Measurements from ENCODE around the gene FOXF2.
"Not testable (repeated sequence)": the region's sequence is repeated elsewhere in the genome, so short reads cannot be mapped to it uniquely, and the experiment has no call there.

The FOXF2 gene

DNA sequence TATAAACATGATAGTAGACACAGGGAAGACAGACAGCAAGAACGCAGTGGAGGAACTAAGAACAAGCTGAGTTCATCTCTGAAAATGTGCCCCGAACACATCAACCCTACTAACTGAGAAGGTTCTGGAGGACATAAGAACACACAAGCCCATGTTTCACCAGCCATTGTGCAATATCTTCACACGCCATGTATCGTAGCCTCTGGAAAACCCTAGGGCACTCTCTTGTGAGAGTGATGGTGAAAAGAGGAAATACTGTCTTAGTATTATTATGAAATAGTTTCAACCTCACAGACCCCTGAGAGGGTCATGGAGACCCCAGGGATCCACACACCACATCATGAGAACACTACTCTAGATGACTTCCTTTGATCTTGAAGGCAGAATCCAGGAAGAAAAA lies 26.1 kb upstream of the FOXF2 start:
- H3K9me3 ChIP-seq (ENCODE audit: control insufficient read depth in 5 of 5, low read length in 5 of 5): no peaks in the 10 kb centered on the region
- no peaks in the 10 kb centered on the region for H3K36me3 ChIP-seq (ENCODE audit: control insufficient read depth in 5 of 5, insufficient read depth in 5 of 5, low read length in 5 of 5)
- H3K27me3 ChIP-seq (ENCODE audit: control insufficient read depth in 5 of 5, insufficient read depth in 4 of 5, low read length in 5 of 5): no peaks in the 10 kb centered on the region
- H3K4me1 ChIP-seq (ENCODE audit: control insufficient read depth in 5 of 5, insufficient read depth in 5 of 5, low read length in 5 of 5): peaks cover 4 to 18% (median 17%) of the 10 kb centered on the region in 5 donors
- H3K9ac ChIP-seq (ENCODE audit: low read length in 5 of 5): no peak overlapping the region
- no peak overlapping the region for H3K4me3 ChIP-seq (ENCODE audit: low read depth in 1 of 5, low read length in 5 of 5)
- H3K27ac ChIP-seq (ENCODE audit: low read depth, low read length): no peak overlapping the region

DNA sequence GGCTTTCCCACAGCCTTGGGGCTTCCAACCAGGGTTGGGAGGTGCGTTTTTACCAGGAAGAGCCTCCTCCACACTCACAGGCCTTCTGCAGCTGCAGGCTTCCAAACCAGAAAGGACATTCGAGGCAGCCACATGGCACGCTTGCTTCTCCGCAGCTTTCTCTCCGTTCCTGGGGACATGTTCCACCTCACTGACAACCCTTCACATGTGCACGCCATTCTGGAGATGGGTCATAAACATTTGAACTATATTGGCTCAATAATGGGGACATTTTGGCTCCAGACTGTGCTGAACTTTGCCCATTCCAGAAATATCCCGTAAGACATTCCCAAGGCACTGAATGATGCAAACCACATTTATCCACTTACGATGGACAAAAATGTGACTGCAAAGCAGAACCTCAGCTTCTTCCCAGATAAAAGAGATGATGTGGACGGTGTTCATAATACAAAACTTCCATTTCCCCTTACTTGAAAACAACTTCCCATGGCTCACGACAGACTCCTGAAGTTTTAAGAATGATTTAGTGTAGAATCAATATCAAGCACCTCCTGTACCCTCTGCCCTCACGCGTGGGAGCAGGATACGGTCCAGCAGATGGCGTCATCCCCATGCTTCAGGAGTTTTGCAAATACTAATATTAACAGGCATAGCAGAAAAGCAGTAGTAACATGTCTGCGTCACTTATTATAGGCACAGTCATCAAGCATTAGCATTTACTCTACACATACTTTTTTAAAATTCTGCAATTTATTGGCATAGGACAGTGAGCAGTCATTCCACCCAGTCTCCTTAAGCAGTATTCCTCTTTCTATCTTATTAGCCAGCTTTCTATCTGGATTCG lies 25.4 kb upstream of the FOXF2 start:
- no peak overlapping the region for H3K27ac ChIP-seq (ENCODE audit: low read depth, low read length)
- H3K9me3 ChIP-seq (ENCODE audit: control insufficient read depth in 5 of 5, low read length in 5 of 5): no peaks in the 10 kb centered on the region
- no peaks in the 10 kb centered on the region for H3K27me3 ChIP-seq (ENCODE audit: control insufficient read depth in 5 of 5, insufficient read depth in 4 of 5, low read length in 5 of 5)
- no peaks in the 10 kb centered on the region for H3K36me3 ChIP-seq (ENCODE audit: control insufficient read depth in 5 of 5, insufficient read depth in 5 of 5, low read length in 5 of 5)
- H3K4me3 ChIP-seq (ENCODE audit: low read depth in 1 of 5, low read length in 5 of 5): peak overlapping the region in 1 of 5 donors; percentile 44
- H3K4me1 ChIP-seq (ENCODE audit: control insufficient read depth in 5 of 5, insufficient read depth in 5 of 5, low read length in 5 of 5): peaks cover 4 to 18% (median 17%) of the 10 kb centered on the region in 5 donors
- H3K9ac ChIP-seq (ENCODE audit: low read length in 5 of 5): no peak overlapping the region

DNA sequence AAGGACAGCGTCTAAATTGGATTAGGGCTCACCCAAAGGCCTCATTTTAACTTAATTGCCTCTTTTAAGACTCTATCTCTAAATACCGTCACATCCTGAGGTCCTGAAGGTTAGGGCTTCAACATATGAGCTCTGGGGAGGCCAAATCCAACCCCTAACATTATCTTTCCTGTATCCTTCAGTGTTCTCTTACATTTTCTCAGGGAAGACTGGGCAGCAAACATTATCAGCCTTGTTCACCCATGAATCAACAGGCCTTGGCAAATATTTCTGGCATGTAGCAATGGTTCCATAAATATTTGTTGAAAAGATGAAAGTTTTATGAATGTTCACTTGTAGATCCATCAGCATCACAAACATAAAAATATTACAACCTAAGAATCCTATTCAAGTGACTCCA lies 24.6 kb upstream of the FOXF2 start:
- H3K9me3 ChIP-seq (ENCODE audit: control insufficient read depth in 5 of 5, low read length in 5 of 5): peaks cover 0 to 2% (median 0%) of the 10 kb centered on the region in 5 donors
- H3K9ac ChIP-seq (ENCODE audit: low read length in 5 of 5): no peak overlapping the region
- H3K36me3 ChIP-seq (ENCODE audit: control insufficient read depth in 5 of 5, insufficient read depth in 5 of 5, low read length in 5 of 5): no peaks in the 10 kb centered on the region
- no peak overlapping the region for H3K27ac ChIP-seq (ENCODE audit: low read depth, low read length)
- H3K27me3 ChIP-seq (ENCODE audit: control insufficient read depth in 5 of 5, insufficient read depth in 4 of 5, low read length in 5 of 5): peaks cover 0 to 4% (median 0%) of the 10 kb centered on the region in 5 donors
- peaks cover 4 to 18% (median 17%) of the 10 kb centered on the region in 5 donors for H3K4me1 ChIP-seq (ENCODE audit: control insufficient read depth in 5 of 5, insufficient read depth in 5 of 5, low read length in 5 of 5)
- no peak overlapping the region for H3K4me3 ChIP-seq (ENCODE audit: low read depth in 1 of 5, low read length in 5 of 5)

GRCh38 chr6:1365686-1366085 lies 23.7 kb upstream of the FOXF2 start:
- H3K27ac ChIP-seq (ENCODE audit: low read depth, low read length): no peak overlapping the region

GRCh38 chr6:1367771-1368170 lies 21.6 kb upstream of the FOXF2 start:
- peaks cover 4 to 18% (median 17%) of the 10 kb centered on the region in 5 donors for H3K4me1 ChIP-seq (ENCODE audit: control insufficient read depth in 5 of 5, insufficient read depth in 5 of 5, low read length in 5 of 5)
- peaks cover 0 to 7% (median 0%) of the 10 kb centered on the region in 5 donors for H3K27me3 ChIP-seq (ENCODE audit: control insufficient read depth in 5 of 5, insufficient read depth in 4 of 5, low read length in 5 of 5)
- no peak overlapping the region for H3K27ac ChIP-seq (ENCODE audit: low read depth, low read length)
- no peaks in the 10 kb centered on the region for H3K36me3 ChIP-seq (ENCODE audit: control insufficient read depth in 5 of 5, insufficient read depth in 5 of 5, low read length in 5 of 5)
- no peak overlapping the region for H3K9ac ChIP-seq (ENCODE audit: low read length in 5 of 5)
- peaks cover 3 to 9% (median 7%) of the 10 kb centered on the region in 5 donors for H3K9me3 ChIP-seq (ENCODE audit: control insufficient read depth in 5 of 5, low read length in 5 of 5)
- no peak overlapping the region for H3K4me3 ChIP-seq (ENCODE audit: low read depth in 1 of 5, low read length in 5 of 5)

More at GRCh38 chr6:1365686-1366085, 23.7 kb upstream of the FOXF2 start:
- H3K9ac ChIP-seq (ENCODE audit: low read length in 5 of 5): no peak overlapping the region
- H3K27me3 ChIP-seq (ENCODE audit: control insufficient read depth in 5 of 5, insufficient read depth in 4 of 5, low read length in 5 of 5): peaks cover 0 to 4% (median 0%) of the 10 kb centered on the region in 5 donors
- H3K4me1 ChIP-seq (ENCODE audit: control insufficient read depth in 5 of 5, insufficient read depth in 5 of 5, low read length in 5 of 5): peaks cover 4 to 18% (median 17%) of the 10 kb centered on the region in 5 donors
- H3K36me3 ChIP-seq (ENCODE audit: control insufficient read depth in 5 of 5, insufficient read depth in 5 of 5, low read length in 5 of 5): no peaks in the 10 kb centered on the region
- H3K4me3 ChIP-seq (ENCODE audit: low read depth in 1 of 5, low read length in 5 of 5): no peak overlapping the region
- peaks cover 0 to 2% (median 0%) of the 10 kb centered on the region in 5 donors for H3K9me3 ChIP-seq (ENCODE audit: control insufficient read depth in 5 of 5, low read length in 5 of 5)

- H3K9me3 ChIP-seq (ENCODE audit: control insufficient read depth in 5 of 5, low read length in 5 of 5): peaks cover 3 to 12% (median 7%) of the 10 kb centered on the region in 5 donors
- H3K4me3 ChIP-seq (ENCODE audit: low read depth in 1 of 5, low read length in 5 of 5): no peak overlapping the region
- H3K27ac ChIP-seq (ENCODE audit: low read depth, low read length): no peak overlapping the region
- H3K4me1 ChIP-seq (ENCODE audit: control insufficient read depth in 5 of 5, insufficient read depth in 5 of 5, low read length in 5 of 5): peaks cover 0 to 13% (median 10%) of the 10 kb centered on the region in 5 donors
- no peaks in the 10 kb centered on the region for H3K36me3 ChIP-seq (ENCODE audit: control insufficient read depth in 5 of 5, insufficient read depth in 5 of 5, low read length in 5 of 5)
- H3K9ac ChIP-seq (ENCODE audit: low read length in 5 of 5): no peak overlapping the region
- H3K27me3 ChIP-seq (ENCODE audit: control insufficient read depth in 5 of 5, insufficient read depth in 4 of 5, low read length in 5 of 5): peaks cover 0 to 10% (median 3%) of the 10 kb centered on the region in 5 donors
These were observed 20.4 kb upstream of the FOXF2 start for GRCh38 chr6:1368940-1369339.

DNA sequence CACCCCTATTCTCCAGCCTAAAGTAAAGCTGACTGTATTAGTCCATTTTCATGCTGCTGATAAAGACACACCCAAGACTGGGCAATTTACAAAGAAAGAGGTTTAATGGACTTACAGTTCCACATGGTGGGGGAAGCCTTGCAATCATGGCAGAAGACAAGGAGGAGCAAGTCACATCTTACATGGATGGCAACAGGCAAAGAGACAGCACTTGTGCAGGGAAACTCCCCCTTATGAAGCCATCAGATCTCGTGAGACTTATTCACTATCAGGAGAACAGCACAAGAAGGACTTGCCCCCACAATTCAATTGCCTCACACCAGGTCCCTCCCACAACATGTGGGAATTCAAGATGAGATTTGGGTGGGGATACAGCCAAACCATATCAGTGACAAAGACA lies 19.7 kb upstream of the FOXF2 start:
- not testable (repeated sequence) for H3K4me3 ChIP-seq (ENCODE audit: low read depth in 1 of 5, low read length in 5 of 5); H3K9ac ChIP-seq (ENCODE audit: low read length in 5 of 5); H3K27ac ChIP-seq (ENCODE audit: low read depth, low read length); H3K36me3 ChIP-seq (ENCODE audit: control insufficient read depth in 5 of 5, insufficient read depth in 5 of 5, low read length in 5 of 5); H3K4me1 ChIP-seq (ENCODE audit: control insufficient read depth in 5 of 5, insufficient read depth in 5 of 5, low read length in 5 of 5)
- Histone ChIP-seq H3K9me3 (ENCODE audit: control insufficient read depth in 5 of 5, low read length in 5 of 5) (peaks cover 3 to 12% (median 7%) of the 10 kb centered on the region in 5 donors), H3K27me3 (ENCODE audit: control insufficient read depth in 5 of 5, insufficient read depth in 4 of 5, low read length in 5 of 5) (peaks cover 0 to 15% (median 9%) of the 10 kb centered on the region in 5 donors)

- Histone ChIP-seq H3K36me3 (ENCODE audit: control insufficient read depth in 5 of 5, insufficient read depth in 5 of 5, low read length in 5 of 5) (no peaks in the 10 kb centered on the region), H3K27ac (ENCODE audit: low read depth, low read length) (no peak overlapping the region), H3K27me3 (ENCODE audit: control insufficient read depth in 5 of 5, insufficient read depth in 4 of 5, low read length in 5 of 5) (peaks cover 0 to 24% (median 20%) of the 10 kb centered on the region in 5 donors), H3K9ac (ENCODE audit: low read length in 5 of 5) (no peak overlapping the region), H3K4me3 (ENCODE audit: low read depth in 1 of 5, low read length in 5 of 5) (no peak overlapping the region), H3K9me3 (ENCODE audit: control insufficient read depth in 5 of 5, low read length in 5 of 5) (peaks cover 3 to 12% (median 7%) of the 10 kb centered on the region in 5 donors), H3K4me1 (ENCODE audit: control insufficient read depth in 5 of 5, insufficient read depth in 5 of 5, low read length in 5 of 5) (no peaks in the 10 kb centered on the region)
These were observed 17.4 kb upstream of the FOXF2 start for GRCh38 chr6:1371933-1372332.

DNA sequence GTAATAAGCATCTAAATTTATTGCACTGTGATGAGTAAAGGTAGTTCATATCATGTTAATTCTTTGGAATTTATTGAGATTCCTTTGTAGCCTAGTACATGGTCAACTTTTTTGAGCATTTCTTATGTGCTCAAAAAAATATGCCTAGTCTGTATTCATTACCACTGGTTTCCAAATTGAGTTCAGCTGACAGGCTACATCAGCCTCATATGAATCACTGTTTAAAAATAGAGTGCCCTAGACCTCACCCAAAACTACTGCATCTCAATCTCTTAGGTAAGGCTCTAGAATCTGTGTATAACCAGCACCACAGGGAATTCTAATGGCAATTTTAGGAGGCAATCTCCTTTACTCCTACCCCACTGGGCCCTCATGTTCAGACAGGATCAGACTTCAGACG lies 16.7 kb upstream of the FOXF2 start:
- H3K4me1 ChIP-seq (ENCODE audit: control insufficient read depth in 5 of 5, insufficient read depth in 5 of 5, low read length in 5 of 5): peaks cover 0 to under 1% (median 0%) of the 10 kb centered on the region in 5 donors
- no peak overlapping the region for H3K27ac ChIP-seq (ENCODE audit: low read depth, low read length)
- no peaks in the 10 kb centered on the region for H3K36me3 ChIP-seq (ENCODE audit: control insufficient read depth in 5 of 5, insufficient read depth in 5 of 5, low read length in 5 of 5)
- H3K9ac ChIP-seq (ENCODE audit: low read length in 5 of 5): no peak overlapping the region
- H3K27me3 ChIP-seq (ENCODE audit: control insufficient read depth in 5 of 5, insufficient read depth in 4 of 5, low read length in 5 of 5): peaks cover 5 to 29% (median 24%) of the 10 kb centered on the region in 5 donors
- no peak overlapping the region for H3K4me3 ChIP-seq (ENCODE audit: low read depth in 1 of 5, low read length in 5 of 5)
- peaks cover 3 to 12% (median 7%) of the 10 kb centered on the region in 5 donors for H3K9me3 ChIP-seq (ENCODE audit: control insufficient read depth in 5 of 5, low read length in 5 of 5)

DNA sequence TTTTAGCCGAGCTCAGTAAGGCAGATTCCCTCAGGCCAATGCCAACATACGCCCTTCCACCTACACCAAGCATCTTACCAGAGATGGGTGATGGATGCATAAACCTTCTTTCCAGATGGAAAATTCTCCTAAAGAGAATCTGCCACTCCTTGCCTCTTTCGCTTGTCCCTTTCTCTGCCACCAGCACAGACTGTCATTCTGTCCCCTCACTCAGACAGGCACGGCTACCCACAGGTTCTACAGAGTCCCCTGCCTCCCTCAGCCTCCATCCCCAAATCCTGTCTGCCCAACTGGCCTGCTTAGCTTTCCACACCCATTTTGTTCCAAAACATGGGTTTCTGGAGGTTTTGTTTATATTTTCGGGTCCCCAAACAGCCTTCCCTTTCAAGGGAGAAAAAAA lies 12.7 kb upstream of the FOXF2 start:
- Histone ChIP-seq H3K36me3 (ENCODE audit: control insufficient read depth in 5 of 5, insufficient read depth in 5 of 5, low read length in 5 of 5) (no peaks in the 10 kb centered on the region), H3K9me3 (ENCODE audit: control insufficient read depth in 5 of 5, low read length in 5 of 5) (peaks cover 3 to 12% (median 5%) of the 10 kb centered on the region in 5 donors), H3K27ac (ENCODE audit: low read depth, low read length) (no peak overlapping the region), H3K4me3 (ENCODE audit: low read depth in 1 of 5, low read length in 5 of 5) (no peak overlapping the region), H3K27me3 (ENCODE audit: control insufficient read depth in 5 of 5, insufficient read depth in 4 of 5, low read length in 5 of 5) (peaks cover 35 to 65% (median 54%) of the 10 kb centered on the region in 5 donors), H3K9ac (ENCODE audit: low read length in 5 of 5) (no peak overlapping the region), H3K4me1 (ENCODE audit: control insufficient read depth in 5 of 5, insufficient read depth in 5 of 5, low read length in 5 of 5) (peaks cover 0 to 25% (median 19%) of the 10 kb centered on the region in 5 donors)
